ENCODE measurements around the gene HOXA3. TPM values are rescaled to one million over a fixed set of nuclear protein-coding genes. Genes with fewer than 3 reads are reported as not detected.

Gene HOXA3
- total and polyA plus RNA-seq, 10 of the 15 experiments (the other 5 are each of a cell fraction or from before 2014, with no cell fraction given), result 0.05 TPM; not detected in 9

DNA sequence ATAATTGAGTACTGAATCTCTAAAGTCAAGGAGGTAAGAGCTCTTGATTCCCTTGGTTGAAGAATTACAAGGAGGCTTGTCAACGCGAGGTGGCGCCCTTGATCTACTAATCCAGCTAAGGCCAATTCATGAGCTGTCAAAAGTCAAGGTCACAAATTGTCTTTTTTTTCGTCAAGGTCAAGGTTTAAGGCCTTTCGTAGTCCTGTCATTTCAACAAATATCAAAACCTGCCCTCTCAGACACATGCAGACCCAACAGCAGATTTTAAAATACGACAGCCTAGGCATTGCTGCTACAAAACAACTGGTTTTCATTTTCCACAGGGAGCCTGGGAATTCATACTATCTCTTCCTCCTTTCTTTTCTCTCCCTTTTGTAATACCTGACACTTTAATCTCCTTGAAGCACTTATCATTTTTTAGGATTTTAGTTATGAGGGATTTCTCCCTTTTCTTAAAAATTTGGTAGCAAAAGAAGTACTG lies 43.9 kb upstream of the HOXA3 start:
- FAIRE-seq (peak; percentile 78), ATAC-seq (peak; percentile 68), DNase-seq (ENCODE audit: low read depth, low spot score) (peak; percentile 16)
- WGBS (ENCODE audit: insufficient coverage, insufficient replicate concordance, low lambda C conversion rate, missing lambda C conversion rate), result 0% methylated on average over 6 of the region's 6 CpGs
- Histone ChIP-seq H3K4me2 (ENCODE audit: control insufficient read depth, insufficient read depth) (no peak overlapping the region), H3K9me3 (replicated peaks; ENCODE audit: control insufficient read depth, insufficient read depth, low read length) (no peaks in the 10 kb centered on the region; the same call in 2 of the 3 replicates), H2AFZ (ENCODE audit: control insufficient read depth, low read depth, low read length) (no peak overlapping the region), H3K9ac (ENCODE audit: control insufficient read depth, insufficient read depth, low read length) (no peak overlapping the region), H3K4me3 (no peak overlapping the region), H3K36me3 (ENCODE audit: control insufficient read depth in 2 of 2, insufficient read depth in 2 of 2, low read length in 1 of 2) (no peaks in the 10 kb centered on the region), H4K20me1 (ENCODE audit: control insufficient read depth, insufficient read depth) (0 out of 2 replicates have a peak, but pooled peaks cover 3% of the 10 kb centered on the region), H3K27me3 (replicated peaks in 1 of 2; ENCODE audit: control insufficient read depth in 2 of 2, insufficient read depth in 2 of 2, low read length in 1 of 2) (peaks cover 22 to 40% of the 10 kb centered on the region in 2 experiments), H3K27ac (ENCODE audit: control insufficient read depth, insufficient read depth) (no peak overlapping the region), H3K4me1 (ENCODE audit: control insufficient read depth, insufficient read depth, low read length) (no peaks in the 10 kb centered on the region; the same call in 1 of the 2 replicates), H3K79me2 (ENCODE audit: control insufficient read depth, insufficient read depth, low read length) (no peaks in the 10 kb centered on the region)
- ChIA-PET RAD21 (ENCODE audit: unreplicated experiment) (interaction anchor here (0.6 to 2.6 kb wide), 27 partner anchors 11 to 1304 kb away, joined by 3 to 70 read pairs (median 4); partner anchors contain the start of gene HOXA11), POLR2A (no interaction called here), SMC1A (ENCODE audit: uncharacterized antibody, unreplicated experiment) (interaction anchor here (0.7 to 2.4 kb wide), 28 partner anchors 9 to 900 kb away, joined by 3 to 47 read pairs (median 5); no protein-coding TSS in a partner anchor), CTCF (interaction anchor here (0.6 to 3.3 kb wide), 66 partner anchors 8 to 1110 kb away, joined by 3 to 93 read pairs (median 4); partner anchors contain the start of genes HIBADH and SKAP2)
- 0 out of 2 replicates have a peak, but pooled peaks have one; percentile 8 for TF ChIP-seq NR2C1 (IDR thresholded peaks at IDR 0.05)
- TF ChIP-seq, protein P1, sequence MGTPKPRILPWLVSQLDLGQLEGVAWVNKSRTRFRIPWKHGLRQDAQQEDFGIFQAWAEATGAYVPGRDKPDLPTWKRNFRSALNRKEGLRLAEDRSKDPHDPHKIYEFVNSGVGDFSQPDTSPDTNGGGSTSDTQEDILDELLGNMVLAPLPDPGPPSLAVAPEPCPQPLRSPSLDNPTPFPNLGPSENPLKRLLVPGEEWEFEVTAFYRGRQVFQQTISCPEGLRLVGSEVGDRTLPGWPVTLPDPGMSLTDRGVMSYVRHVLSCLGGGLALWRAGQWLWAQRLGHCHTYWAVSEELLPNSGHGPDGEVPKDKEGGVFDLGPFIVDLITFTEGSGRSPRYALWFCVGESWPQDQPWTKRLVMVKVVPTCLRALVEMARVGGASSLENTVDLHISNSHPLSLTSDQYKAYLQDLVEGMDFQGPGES (IDR thresholded peaks at IDR 0.05), result no peak
- TF ChIP-seq BMI1 (IDR thresholded peaks at IDR 0.05; ENCODE audit: borderline replicate concordance), result no peak
- no peak for TF ChIP-seq RCOR1 (conservative IDR thresholded peaks at IDR 0.05; ENCODE audit: low read depth, low read length)
- TF ChIP-seq TARDBP (IDR thresholded peaks at IDR 0.05; ENCODE audit: borderline replicate concordance), result no peak
- TF ChIP-seq ZNF274 (IDR thresholded peaks at IDR 0.05; ENCODE audit: insufficient read depth, insufficient read length), result no peak
- TF ChIP-seq NR2C2 (IDR thresholded peaks at IDR 0.05; ENCODE audit: borderline replicate concordance, control insufficient read depth, insufficient read length, low read depth), result no peak
- peak; percentile 98 for TF ChIP-seq ESRRA (IDR thresholded peaks at IDR 0.05; ENCODE audit: low read length)
- TF ChIP-seq, protein P2, sequence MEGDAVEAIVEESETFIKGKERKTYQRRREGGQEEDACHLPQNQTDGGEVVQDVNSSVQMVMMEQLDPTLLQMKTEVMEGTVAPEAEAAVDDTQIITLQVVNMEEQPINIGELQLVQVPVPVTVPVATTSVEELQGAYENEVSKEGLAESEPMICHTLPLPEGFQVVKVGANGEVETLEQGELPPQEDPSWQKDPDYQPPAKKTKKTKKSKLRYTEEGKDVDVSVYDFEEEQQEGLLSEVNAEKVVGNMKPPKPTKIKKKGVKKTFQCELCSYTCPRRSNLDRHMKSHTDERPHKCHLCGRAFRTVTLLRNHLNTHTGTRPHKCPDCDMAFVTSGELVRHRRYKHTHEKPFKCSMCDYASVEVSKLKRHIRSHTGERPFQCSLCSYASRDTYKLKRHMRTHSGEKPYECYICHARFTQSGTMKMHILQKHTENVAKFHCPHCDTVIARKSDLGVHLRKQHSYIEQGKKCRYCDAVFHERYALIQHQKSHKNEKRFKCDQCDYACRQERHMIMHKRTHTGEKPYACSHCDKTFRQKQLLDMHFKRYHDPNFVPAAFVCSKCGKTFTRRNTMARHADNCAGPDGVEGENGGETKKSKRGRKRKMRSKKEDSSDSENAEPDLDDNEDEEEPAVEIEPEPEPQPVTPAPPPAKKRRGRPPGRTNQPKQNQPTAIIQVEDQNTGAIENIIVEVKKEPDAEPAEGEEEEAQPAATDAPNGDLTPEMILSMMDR (IDR thresholded peaks at IDR 0.05 in 2 of 3, conservative IDR thresholded peaks at IDR 0.05 in 1 of 3; ENCODE audit: control insufficient read depth in 2 of 3, extremely low read depth in 1 of 3, insufficient read depth in 1 of 3, low read depth in 3 of 3, low read length in 3 of 3), result peak; percentile 70 to 89 (median 74)
- TF ChIP-seq YY1 (IDR thresholded peaks at IDR 0.05; ENCODE audit: low read depth, low read length), result 0 out of 2 replicates have a peak, but pooled peaks have one; percentile 17
- peak; percentile 94 for TF ChIP-seq RAD21 (IDR thresholded peaks at IDR 0.05; ENCODE audit: insufficient read depth, low read depth, low read length)
- TF ChIP-seq POLR2AphosphoS5 (IDR thresholded peaks at IDR 0.05; ENCODE audit: low read length), result no peak
- TF ChIP-seq CREB1 (IDR thresholded peaks at IDR 0.05; ENCODE audit: low read depth), result no peak
- TF ChIP-seq EZH2 (IDR thresholded peaks at IDR 0.05; ENCODE audit: borderline replicate concordance, control insufficient read depth, low read depth, low read length), result no peak
- peak; percentile 80; the same call in 1 of the 2 replicates for TF ChIP-seq NR2F1 (conservative IDR thresholded peaks at IDR 0.05)
- TF ChIP-seq EP300 (IDR thresholded peaks at IDR 0.05; ENCODE audit: borderline replicate concordance in 1 of 2, control insufficient read depth in 1 of 2, low read depth in 2 of 2, low read length in 2 of 2), result no peak
- peak; percentile 88; the same call in 1 of the 2 replicates for TF ChIP-seq SMC3 (IDR thresholded peaks at IDR 0.05; ENCODE audit: borderline replicate concordance, low read length)
- in situ Hi-C loops (cut with MboI) (loop anchor here (5.0 kb wide), 3 partner anchors 381 to 821 kb away; no protein-coding TSS in a partner anchor), intact Hi-C loops (cut with micrococcal nuclease; ENCODE audit: unreplicated experiment) (loop anchor here (1.0 to 5.0 kb wide), 7 partner anchors 380 to 901 kb away; no protein-coding TSS in a partner anchor)
- BruUV-seq (replicated peaks), result no TSS peak

Data from GM12878 (cell line).